Suprapubic skin (tissue), 4 donors: ENCODE measurements around the gene NTN3. TPM values are rescaled to one million over a fixed set of nuclear protein-coding genes. Genes with fewer than 3 reads are reported as not detected.
"Not testable (repeated sequence)": the region's sequence is repeated elsewhere in the genome, so short reads cannot be mapped to it uniquely, and the experiment has no call there.

ENCODE experiments used
- DNase-seq, 2 donors: peaks; one replicate each; pipeline ENCODE4 v3.0.0-alpha.2; 2019; ENCODE audit warnings: low spot score in 2 of 2
- H3K27ac ChIP-seq: fragments of 200-600 bp; sonication (generic); one replicate; pipeline ENCODE4 v1.5.1; 2019
- H3K27me3 ChIP-seq: fragments of 200-600 bp; sonication (generic); one replicate; pipeline ENCODE4 v1.5.1; 2019
- H3K36me3 ChIP-seq: fragments of 200-600 bp; sonication (generic); one replicate; pipeline ENCODE4 v1.5.1; 2019
- H3K4me1 ChIP-seq: fragments of 200-600 bp; sonication (generic); one replicate; pipeline ENCODE4 v1.5.1; 2019
- H3K4me3 ChIP-seq: fragments of 200-600 bp; sonication (generic); one replicate; pipeline ENCODE4 v1.5.1; 2019; ENCODE audit warnings: mild to moderate bottlenecking
- H3K9me3 ChIP-seq: fragments of 200-600 bp; sonication (generic); one replicate; pipeline ENCODE4 v1.5.1; 2019
- EP300 ChIP-seq: sonication (generic); formaldehyde crosslinking; IDR thresholded peaks from one replicate; pipeline ENCODE4 v1.6.1; 2017; ENCODE audit warnings: antibody characterized with exemption
- POLR2A ChIP-seq, 2 donors: fragments of 450-650 bp; IDR thresholded peaks; one replicate each; pipeline ENCODE4 v1.6.1; 2017; ENCODE audit warnings: antibody characterized with exemption in 2 of 2, mild to moderate bottlenecking in 2 of 2, moderate library complexity in 2 of 2
- POLR2AphosphoS5 ChIP-seq, 3 donors: sonication (generic); formaldehyde crosslinking; IDR thresholded peaks; one replicate each; pipeline ENCODE4 v1.6.1; 2017; ENCODE audit warnings: antibody characterized with exemption in 3 of 3
- WGBS: methylation state at CpG from one replicate; pipeline ENCODE4 v1.1.5; 2018; 5-methylcytosine and 5-hydroxymethylcytosine counted together
- total RNA-seq, 4 donors: library from RNA; depleted of rRNA; stranded (reverse); fragments of >200 nt; gene quantifications; one replicate each; pipeline ENCODE4 v1.1.0, GENCODE V29; 2016
- TF ChIP-seq, protein P1 (sequence below), 2 donors: fragments of 200-600 bp in 1 of 2; fragments of 450-650 bp in 1 of 2; sonication (generic) in 1 of 2; IDR thresholded peaks; one replicate each; pipeline ENCODE4 v1.5.1; 2016 to 2019; ENCODE audit warnings: antibody characterized with exemption in 2 of 2, mild to moderate bottlenecking in 1 of 2, moderate library complexity in 1 of 2

The NTN3 gene
- total RNA-seq, 4 donors from 2014 or later, result not detected

DNA sequence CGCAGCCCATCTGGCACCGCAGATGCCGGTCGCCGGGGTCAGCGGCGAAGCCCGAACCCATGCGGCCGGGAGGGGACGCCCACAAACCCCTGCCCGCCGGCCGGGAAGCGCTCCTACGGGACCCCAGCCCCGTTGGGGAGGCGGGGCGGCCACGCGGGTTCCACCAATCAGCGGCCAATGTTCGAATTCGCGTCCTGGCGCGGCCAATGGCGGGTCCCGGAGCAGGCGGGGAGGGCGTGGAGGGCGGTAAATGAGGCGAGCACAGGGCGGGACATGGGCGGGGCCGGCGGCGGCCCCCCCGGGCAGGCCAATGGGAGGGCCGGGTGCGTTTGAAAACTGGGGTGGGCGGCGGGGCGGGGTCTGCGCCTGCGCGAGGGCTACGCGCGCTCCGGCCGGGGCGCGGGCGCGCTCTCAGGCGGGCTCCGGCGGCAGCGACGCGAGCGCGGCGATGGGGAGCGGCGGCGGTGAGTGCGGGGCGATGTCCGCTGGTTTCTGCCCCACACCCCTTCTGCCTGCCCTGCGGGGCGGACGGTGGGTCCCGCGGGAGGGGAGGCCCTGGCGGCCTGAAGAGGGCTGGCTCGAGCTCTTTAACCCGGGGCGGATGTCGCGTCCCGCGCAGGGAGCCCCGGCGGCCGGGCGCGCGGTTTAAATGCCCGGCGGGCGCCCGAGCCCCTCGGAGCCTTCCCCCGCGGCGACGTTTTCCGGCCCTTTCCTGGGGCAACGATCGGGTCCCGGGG is 41.9 kb upstream of the NTN3 start, which contains the start of gene CCNF:
Gene CCNF (plus strand): TSS at position 414 of the 737 bp plus-strand sequence. CDS start 35 bp downstream, at position 449.
- TF ChIP-seq, protein P1, sequence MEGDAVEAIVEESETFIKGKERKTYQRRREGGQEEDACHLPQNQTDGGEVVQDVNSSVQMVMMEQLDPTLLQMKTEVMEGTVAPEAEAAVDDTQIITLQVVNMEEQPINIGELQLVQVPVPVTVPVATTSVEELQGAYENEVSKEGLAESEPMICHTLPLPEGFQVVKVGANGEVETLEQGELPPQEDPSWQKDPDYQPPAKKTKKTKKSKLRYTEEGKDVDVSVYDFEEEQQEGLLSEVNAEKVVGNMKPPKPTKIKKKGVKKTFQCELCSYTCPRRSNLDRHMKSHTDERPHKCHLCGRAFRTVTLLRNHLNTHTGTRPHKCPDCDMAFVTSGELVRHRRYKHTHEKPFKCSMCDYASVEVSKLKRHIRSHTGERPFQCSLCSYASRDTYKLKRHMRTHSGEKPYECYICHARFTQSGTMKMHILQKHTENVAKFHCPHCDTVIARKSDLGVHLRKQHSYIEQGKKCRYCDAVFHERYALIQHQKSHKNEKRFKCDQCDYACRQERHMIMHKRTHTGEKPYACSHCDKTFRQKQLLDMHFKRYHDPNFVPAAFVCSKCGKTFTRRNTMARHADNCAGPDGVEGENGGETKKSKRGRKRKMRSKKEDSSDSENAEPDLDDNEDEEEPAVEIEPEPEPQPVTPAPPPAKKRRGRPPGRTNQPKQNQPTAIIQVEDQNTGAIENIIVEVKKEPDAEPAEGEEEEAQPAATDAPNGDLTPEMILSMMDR (IDR thresholded peaks at IDR 0.05), result peak in 1 of 2 donors; percentile 11
- no peak for TF ChIP-seq POLR2A (IDR thresholded peaks at IDR 0.05)
- TF ChIP-seq POLR2AphosphoS5 (IDR thresholded peaks at IDR 0.05), result peak in 1 of 3 donors; percentile 66
- H3K4me3 ChIP-seq, result peak within 1 kb of the TSS; percentile 97
- H3K36me3 ChIP-seq, result peaks cover 11% of the 10 kb centered on the region
- peak; percentile 98 for DNase-seq
- H3K27ac ChIP-seq, result peak within 1 kb of the TSS; percentile 49
- H3K9me3 ChIP-seq, result no peaks in the 10 kb centered on the region
- 4% methylated on average over 5 of the region's 103 CpGs for WGBS
- H3K27me3 ChIP-seq, result no peaks in the 10 kb centered on the region
- H3K4me1 ChIP-seq, result peaks cover 26% of the 10 kb centered on the region

DNA sequence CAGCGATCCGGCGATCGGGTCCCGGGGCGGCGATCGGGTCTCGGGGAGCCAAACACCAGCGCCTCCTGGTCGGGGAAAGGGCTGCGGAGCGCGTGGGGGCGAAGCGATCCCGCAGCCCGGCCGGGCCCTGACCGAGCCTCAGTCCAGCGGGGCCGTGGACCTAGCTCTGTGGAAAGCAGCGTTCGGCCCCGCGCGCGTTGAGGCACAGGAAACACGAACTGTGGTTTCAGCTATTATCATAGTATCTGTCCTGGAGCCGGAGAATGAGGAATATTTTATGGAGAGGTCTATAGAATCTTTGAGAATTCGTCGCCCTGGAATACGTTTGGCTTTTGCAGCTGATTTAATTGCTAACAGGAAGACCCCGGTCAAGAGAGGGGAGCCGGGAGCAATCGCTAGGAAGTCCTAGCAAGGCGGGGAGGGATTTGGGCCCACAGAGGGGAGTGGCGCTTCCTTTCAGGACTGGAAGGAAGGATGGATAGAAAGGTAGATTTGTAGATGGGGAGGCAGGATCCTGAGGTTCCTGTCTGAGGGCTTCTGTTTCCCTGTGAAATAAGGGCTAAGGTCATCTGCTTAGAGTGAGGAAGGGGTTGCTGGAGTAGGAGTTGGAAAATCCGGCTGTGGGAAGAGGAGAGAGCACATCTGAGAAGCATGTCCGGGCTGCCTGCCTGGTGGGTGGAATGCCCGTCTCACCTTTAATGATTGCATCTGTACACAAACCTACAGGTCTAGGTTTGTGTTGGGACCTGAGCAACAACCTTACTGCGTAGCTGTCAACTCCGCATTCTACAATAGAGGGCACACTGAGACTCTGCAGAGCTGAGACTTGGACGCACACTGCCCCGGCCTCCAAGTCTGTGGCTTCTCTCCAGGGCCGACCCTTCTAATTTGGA is 41.1 kb upstream of the NTN3 start:
- Histone ChIP-seq H3K36me3 (peaks cover 11% of the 10 kb centered on the region), H3K27me3 (no peaks in the 10 kb centered on the region), H3K4me1 (peaks cover 26% of the 10 kb centered on the region), H3K27ac (peak overlapping the region; percentile 49), H3K9me3 (no peaks in the 10 kb centered on the region), H3K4me3 (peak overlapping the region; percentile 97)
- DNase-seq, result peak in 1 of 2 donors; percentile 56
- TF ChIP-seq POLR2A (IDR thresholded peaks at IDR 0.05), result no peak
- TF ChIP-seq EP300, result no peak
- TF ChIP-seq POLR2AphosphoS5 (IDR thresholded peaks at IDR 0.05), result no peak
- TF ChIP-seq, protein P1 (IDR thresholded peaks at IDR 0.05), result no peak
- WGBS, result 6% methylated on average over 21 of the region's 46 CpGs

- Histone ChIP-seq H3K27me3 (no peaks in the 10 kb centered on the region), H3K36me3 (peaks cover 17% of the 10 kb centered on the region), H3K4me1 (peaks cover 38% of the 10 kb centered on the region), H3K27ac (no peak overlapping the region), H3K9me3 (no peaks in the 10 kb centered on the region), H3K4me3 (no peak overlapping the region)
- WGBS, result 97% methylated on average over 6 of the region's 6 CpGs
- peak in 1 of 2 donors; percentile 25 for DNase-seq
- TF ChIP-seq, protein P1 (IDR thresholded peaks at IDR 0.05), result no peak
- TF ChIP-seq POLR2A (IDR thresholded peaks at IDR 0.05) (no peak), POLR2AphosphoS5 (IDR thresholded peaks at IDR 0.05) (no peak), EP300 (no peak)
These were observed 38.8 kb upstream of the NTN3 start for GRCh38 chr16:2432286-2432685.

DNA sequence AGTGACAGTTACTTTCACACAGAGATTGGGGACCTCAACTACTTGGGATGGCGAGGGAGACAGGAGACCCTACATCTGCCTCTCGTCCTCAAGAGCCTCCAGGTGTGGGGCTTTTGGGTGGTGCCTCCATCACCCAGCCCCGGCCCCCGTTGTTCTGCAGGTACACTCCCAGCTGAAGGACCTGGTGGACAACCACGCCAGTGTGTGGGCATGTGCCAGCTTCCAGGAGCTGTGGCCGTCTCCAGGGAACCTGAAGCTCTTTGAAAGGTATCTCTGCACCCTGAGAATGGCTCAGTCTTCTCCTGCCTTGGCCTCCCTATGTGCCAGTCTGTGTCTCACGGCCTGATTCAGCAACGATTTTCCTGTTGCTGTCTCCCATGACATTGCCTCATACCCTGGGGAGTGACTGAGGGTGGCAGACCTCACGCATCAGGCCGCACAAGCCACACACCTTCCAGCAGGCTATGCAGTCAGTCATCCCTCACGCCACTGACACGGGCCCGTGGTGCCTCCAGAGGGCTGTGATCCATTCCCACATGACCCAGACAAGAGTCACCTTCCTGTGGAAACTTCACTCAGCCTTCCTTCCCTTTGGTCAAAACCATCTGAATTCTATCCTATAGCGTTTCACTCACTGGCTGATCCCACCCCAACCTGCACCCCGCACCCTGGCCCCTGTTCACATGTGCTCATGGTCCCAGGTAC is 38.1 kb upstream of the NTN3 start:
- Histone ChIP-seq H3K4me3 (no peak overlapping the region), H3K36me3 (peaks cover 17% of the 10 kb centered on the region), H3K27ac (no peak overlapping the region), H3K27me3 (no peaks in the 10 kb centered on the region), H3K9me3 (no peaks in the 10 kb centered on the region), H3K4me1 (peaks cover 38% of the 10 kb centered on the region)
- whole genome bisulfite sequencing, result 99% methylated on average over 14 of the region's 15 CpGs
- DNase-seq, result peak in 1 of 2 donors; percentile 46
- TF ChIP-seq, protein P1 (IDR thresholded peaks at IDR 0.05), result no peak
- TF ChIP-seq POLR2AphosphoS5 (IDR thresholded peaks at IDR 0.05) (no peak), POLR2A (IDR thresholded peaks at IDR 0.05) (no peak), EP300 (no peak)

GRCh38 chr16:2435236-2435635 is 35.9 kb upstream of the NTN3 start:
- Histone ChIP-seq H3K36me3 (peaks cover 29% of the 10 kb centered on the region), H3K4me1 (peaks cover 20% of the 10 kb centered on the region)
- not testable (repeated sequence) for H3K27ac ChIP-seq, H3K4me3 ChIP-seq, H3K27me3 ChIP-seq, H3K9me3 ChIP-seq, DNase-seq
- WGBS, result 84% methylated on average over 4 of the region's 4 CpGs
